Measurements from ENCODE around the gene ASPA.

The ASPA gene

DNA sequence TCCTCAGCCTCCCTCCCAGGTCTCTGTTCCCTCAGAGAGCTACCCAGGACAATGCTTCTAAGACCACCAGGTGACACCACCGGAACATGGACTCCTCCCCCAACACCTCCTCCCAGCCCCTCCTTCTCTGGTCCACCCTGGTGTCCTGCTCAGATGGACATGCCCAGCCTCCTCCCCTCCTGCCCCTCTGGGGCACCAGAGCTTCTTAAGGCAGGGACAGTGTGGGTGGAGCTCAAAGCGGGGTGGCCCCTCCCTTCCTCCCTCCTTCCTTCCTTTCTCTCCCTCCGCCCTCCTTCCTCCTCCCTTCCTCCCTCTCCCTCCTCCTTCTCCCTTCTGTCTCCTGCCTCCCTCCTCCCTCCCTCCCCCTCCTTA lies 59.1 kb downstream of the ASPA start:
- DNase-seq (ENCODE audit: low read depth) = no peak

DNA sequence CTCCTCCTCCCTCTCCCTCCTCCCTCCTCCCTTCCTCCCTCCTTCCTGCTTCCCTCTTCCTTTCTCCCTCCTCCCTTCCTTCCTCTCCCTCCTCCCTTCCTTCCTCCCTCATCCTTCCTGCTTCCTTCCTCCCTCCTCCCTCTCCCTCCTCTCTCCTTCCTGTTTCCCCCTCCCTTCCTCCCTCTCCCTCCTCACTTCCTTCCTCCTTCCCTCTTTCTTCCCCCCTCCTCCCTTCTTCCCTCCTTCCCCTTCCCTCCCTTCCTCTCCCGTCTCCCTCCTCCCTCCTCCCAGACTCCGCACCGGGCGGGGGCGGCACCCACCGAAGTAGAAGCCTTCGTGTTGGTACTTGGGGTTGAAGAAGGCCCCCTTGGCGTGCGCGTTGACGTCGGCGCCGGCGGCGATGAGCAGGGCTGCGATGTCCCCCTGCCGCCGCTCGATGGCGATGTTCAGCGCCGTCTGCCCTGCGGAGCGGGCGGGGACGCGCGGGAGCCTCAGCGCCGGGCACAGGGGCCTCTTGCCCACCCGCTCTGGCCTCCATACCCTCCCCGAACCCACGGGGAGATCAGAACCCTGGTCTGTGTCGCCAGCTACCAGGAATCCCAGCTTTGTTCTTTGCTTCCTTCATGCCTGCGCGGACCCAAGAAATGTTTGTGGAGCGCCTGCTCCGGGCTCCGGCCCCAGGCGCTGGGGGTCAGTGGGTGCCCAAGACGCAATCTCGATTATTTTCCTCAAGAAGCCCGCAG lies 59.6 kb downstream of the ASPA start:
- DNase-seq (ENCODE audit: low read depth) = peak; percentile 79

DNA sequence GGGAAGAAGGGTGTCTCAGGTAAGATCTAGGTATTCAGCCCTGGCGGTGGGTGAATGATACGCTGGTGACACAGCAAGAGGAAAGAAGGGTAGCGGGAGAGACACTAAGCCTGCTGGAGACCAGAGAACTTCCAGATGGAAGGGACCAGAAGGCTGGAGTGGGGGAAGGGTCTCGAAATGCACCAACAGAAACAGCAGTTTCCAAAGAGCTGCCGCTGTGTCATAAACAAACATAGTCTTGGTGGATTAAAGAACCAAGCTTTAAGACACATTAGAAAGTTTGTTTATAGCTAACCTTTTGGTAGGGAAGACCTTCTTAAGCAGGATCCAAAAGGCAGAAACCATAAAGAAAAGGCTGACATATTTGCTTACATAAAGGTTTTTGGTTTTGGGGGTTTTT lies 60.9 kb downstream of the ASPA start:
- no peak for DNase-seq (ENCODE audit: low read depth)

- DNase-seq (ENCODE audit: low read depth) = no peak
These were observed 64.2 kb downstream of the ASPA start for GRCh38 chr17:3539881-3540540.

DNA sequence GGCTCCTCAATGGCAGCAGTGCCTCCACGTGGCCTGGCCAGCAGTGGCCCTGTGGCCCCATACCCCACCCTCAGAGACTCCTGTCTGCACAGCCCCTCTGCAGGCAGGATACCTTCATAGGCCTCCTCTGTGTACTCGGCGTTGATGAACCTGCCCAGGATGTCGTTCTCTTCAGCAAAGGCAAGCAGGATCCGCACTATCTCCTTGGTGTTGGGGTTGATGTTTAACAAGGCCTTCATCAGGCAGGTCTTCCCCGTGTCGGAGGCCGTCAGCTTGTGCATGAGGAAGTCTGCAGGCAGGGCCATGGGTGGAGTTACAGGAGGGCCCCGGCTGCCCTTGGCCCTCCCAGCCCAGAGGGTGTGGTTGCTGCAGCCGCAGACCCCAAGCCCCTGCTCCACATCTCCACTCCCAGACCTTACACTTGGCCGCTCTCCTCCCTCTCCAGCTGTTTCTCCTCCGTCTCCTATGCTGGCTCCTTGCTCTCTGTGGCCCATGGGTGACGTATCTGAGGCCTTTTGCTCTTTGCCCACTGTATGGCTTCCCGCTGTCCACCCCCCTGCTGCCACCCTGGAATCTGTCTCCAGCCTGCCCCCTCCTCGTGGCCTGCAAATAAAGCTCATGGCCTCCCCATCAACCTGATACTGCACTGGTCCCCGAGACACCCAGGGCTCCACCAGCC lies 66.8 kb downstream of the ASPA start:
- no peak for DNase-seq (ENCODE audit: low read depth)

DNA sequence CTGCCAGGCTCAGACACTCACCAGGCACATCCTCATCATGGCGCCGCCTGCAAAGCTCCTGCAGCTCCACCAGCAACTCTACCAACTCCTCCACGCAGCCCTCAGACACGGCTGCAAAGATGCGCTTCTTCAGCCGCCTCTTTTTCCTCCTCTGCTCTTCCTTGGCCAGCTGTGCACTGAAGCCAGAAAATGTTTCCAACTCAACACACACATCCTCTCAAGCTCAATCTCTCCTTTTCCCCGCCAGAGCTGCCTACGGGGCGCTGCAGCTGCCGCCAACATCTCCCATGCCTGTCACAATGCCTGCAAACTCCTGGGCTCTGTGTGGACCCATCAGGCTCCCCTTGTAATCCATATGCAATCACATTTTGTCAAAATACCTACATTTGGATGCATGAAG lies 67.7 kb downstream of the ASPA start:
- no peak for DNase-seq (ENCODE audit: low read depth)

DNA sequence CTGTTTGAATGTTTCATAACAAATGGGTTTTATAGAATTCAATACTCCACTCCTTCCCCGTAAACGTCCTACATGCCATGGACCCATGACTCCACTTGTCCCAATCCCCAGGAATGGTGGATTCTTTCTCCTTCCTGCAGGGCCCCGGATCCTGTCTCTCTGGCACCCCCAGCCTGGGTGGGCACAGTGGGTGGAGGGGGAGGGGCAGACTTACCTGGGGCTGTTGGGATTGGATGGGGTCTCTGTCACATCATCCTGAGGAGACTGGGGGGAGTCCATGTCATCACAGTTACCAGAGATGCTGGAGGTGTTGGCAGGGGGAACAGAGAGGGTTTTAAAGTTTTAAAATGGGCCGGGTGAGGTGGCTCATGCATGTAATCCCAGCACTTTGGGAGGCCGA lies 68.6 kb downstream of the ASPA start:
- no peak for DNase-seq (ENCODE audit: low read depth)

GRCh38 chr17:3545151-3545550 lies 69.4 kb downstream of the ASPA start:
- no peak for DNase-seq (ENCODE audit: low read depth)

DNA sequence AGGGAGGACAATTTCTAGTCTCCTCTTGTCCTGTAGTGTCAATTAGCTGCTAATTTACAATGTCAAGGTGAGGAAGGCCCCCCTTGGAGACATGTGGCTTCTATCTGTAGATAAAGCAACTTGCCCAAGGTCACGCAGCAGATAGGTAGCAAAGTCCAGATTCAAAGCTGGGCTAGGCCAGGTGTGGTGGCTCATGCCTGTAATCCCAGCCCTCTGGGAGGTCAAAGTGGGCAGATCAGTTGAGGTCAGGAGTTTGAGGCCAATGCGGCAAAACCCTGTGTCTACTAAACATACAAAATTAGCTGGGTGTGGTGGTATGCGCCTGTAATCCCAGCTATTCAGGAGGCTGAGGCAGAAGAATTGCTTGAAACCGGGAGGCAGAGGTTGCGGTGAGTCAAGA lies 70.7 kb downstream of the ASPA start:
- no peak for DNase-seq (ENCODE audit: low read depth)

DNA sequence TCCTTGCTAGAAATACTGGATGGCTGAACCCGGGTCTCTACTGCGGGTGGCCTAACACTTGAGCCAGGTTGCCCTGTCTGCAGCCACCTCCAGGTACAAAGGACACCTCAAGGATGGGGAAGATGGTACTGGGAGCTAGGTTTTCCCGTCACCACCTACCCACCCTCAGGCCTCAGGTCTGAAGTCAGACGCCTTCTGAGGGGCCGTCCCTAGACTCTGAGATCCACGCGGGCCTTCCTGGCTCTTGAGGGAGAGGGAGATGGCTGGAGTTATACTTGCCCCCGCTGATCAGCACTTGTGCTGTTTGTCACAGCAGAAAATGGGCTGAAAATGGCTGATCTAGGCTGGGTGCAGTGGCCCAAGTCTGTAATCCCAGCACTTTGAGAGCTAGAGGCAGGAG lies 71.2 kb downstream of the ASPA start:
- DNase-seq (ENCODE audit: low read depth) = no peak

- DNase-seq (ENCODE audit: low read depth) = no peak
These were observed 71.8 kb downstream of the ASPA start for GRCh38 chr17:3547628-3548027.

GRCh38 chr17:3549610-3550162 lies 73.9 kb downstream of the ASPA start:
- no peak for DNase-seq (ENCODE audit: low read depth)

GRCh38 chr17:3551189-3551588 lies 75.4 kb downstream of the ASPA start:
- DNase-seq (ENCODE audit: low read depth) = no peak

- DNase-seq (ENCODE audit: low read depth) = no peak
These were observed 77.1 kb downstream of the ASPA start for GRCh38 chr17:3552916-3553315.
